Cortex of kidney (tissue), 1 donor: ENCODE measurements around the gene ICAM2.
"Not testable (repeated sequence)": the region's sequence is repeated elsewhere in the genome, so short reads cannot be mapped to it uniquely, and the experiment has no call there.

Experiments used
- DNase-seq: peaks from one replicate; lab custom pipeline; 2025; lab: John Stamatoyannopoulos, UW

Gene ICAM2

DNA sequence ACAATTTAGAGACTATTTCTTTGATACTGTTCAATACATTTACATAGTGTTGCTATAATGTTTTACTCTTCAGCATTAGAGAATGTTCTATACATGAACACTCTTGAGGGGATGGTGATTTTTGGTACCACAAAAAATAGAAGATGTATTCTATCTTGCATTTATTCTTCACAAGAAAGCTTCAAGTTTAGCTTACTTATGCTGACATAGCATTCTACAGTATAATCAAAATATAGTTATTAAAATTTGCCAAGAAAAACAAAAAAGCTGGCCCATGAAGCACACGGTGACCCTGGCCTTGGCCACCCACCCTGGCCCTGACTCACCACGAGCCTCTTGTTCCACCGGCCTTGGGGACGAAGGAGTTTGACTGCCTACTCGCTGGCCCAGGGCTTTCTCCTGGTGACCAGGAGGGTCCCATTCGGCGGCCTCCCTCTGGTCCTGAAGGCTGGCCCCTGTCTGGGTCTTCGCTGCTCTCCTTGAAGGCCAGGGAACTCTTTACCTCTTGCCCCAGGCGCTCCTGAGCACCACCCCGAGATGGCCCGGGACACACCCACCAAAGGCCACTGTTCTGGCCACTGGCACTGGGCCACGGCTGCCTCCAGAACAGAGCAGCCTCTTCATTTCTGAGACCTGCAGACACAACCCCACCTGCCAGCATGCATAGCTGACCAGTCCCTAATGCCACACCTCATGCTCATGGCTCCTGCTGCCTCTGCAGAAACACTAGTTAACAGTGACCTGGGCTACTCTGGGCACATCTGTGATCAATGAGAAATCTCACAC, 22.5 kb upstream of the ICAM2 start:
- no peak for DNase-seq

DNA sequence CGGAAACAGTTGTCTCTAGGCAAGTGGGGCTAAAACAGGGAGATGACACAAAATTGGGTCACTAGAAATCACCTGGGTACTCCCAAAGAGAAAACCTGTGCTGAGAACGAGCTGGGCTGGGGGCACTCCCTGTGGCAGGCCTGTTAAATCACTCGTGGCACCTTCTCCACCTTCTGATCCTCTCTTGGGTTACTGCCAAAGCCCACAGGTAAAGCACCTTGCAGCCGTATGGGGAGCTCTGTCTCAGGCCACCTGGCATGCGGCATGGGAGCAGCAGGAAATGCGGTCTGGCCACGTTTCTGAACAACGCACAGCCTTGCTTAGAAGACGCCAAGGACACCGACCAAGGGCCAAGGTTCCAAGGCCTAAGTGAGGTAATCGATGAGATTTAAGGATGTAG, 21.5 kb upstream of the ICAM2 start:
- DNase-seq, result no peak

- no peak for DNase-seq
Observed at GRCh38 chr17:64040206-64040605, 19.8 kb upstream of the ICAM2 start.

- DNase-seq, result no peak
Observed at GRCh38 chr17:64039106-64039400, 18.6 kb upstream of the ICAM2 start.

DNA sequence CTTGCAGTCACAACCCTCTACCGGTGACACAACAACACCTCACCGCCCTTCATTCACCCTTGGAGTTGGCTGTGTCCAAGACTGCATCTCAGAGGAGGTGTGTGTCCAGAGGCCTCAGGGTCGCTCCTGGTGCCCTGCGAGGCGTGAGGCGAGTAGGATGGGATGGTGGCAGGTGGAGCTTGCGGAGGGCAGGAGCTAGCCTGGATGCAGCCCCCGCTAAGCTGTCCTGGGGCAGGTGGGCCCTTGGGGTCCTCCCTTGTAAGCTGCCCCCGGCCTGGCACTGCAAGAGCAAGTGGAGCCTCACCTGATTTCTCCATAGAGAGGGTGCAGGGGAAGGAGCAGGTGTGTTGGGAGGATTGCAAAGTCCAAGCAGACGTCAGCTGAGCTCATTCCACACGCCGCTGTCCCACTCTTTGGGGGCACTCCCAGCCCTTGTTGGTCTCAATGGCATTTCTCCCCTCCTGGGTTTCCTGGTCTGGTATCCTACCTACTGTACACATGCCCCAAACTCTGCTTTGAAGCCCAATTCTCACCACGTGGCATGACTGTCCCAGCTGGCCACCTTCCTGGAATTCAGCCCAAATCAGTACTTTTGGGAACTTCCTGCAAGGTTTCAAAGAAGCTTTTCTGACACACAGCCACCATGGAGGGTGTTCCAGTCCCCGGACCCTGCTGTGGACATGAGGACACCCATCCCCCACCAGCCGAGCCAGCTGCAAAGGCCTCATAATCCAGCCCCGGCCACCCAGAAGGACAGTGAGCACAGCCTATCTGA, 18.1 kb upstream of the ICAM2 start:
- no peak for DNase-seq

GRCh38 chr17:64037802-64038201, 17.4 kb upstream of the ICAM2 start:
- no peak for DNase-seq

DNA sequence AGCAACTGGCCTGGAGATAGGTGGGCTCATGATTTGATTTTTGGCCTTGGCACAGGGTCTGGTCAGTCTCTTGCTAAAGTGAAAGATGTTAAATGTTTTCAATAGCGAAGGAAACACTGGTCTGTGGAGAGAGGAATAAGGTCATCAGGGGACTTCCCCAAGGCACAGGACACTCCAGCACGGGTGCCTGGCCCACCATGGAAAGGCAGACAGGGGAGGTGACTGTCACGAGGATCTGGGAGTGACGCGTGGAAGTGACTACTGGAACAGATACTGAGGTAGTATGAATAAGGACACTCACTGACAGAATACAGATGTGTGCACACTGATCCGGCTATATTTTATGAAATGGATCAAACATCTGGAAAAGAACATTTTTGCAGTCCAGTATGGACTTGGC, 16.7 kb upstream of the ICAM2 start:
- DNase-seq, result no peak

GRCh38 chr17:64036198-64036922, 15.9 kb upstream of the ICAM2 start:
- DNase-seq, result no peak

GRCh38 chr17:64032081-64032480, 11.6 kb upstream of the ICAM2 start:
- DNase-seq, result no peak

DNA sequence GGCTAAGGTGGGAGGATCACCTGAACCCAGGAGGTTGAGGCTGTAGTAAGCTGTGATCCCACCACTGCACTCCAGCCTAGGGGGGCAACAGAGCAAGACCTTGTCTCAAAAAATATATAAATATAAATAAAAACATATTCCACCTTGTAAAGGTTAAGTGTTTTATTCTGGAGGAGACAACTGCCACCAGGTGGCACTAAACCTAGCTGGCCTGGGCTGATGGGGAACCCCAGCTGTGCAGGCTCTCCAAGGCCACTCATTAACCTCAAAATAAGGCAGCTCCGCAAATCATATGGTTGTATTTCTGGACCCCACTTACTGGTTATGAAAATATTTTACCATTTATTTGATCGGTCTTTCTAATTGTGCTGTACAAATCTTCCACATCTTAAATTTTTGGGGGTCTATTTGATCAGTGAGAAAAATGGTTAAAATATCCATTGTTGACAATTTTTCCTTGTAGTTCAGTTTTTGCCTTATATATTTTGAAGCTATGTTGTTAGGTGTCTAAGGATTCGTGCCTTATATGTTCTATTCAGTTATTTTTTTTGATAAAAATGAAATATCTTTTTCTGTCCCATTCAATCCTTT, 8.5 kb upstream of the ICAM2 start:
- DNase-seq, result no peak

DNA sequence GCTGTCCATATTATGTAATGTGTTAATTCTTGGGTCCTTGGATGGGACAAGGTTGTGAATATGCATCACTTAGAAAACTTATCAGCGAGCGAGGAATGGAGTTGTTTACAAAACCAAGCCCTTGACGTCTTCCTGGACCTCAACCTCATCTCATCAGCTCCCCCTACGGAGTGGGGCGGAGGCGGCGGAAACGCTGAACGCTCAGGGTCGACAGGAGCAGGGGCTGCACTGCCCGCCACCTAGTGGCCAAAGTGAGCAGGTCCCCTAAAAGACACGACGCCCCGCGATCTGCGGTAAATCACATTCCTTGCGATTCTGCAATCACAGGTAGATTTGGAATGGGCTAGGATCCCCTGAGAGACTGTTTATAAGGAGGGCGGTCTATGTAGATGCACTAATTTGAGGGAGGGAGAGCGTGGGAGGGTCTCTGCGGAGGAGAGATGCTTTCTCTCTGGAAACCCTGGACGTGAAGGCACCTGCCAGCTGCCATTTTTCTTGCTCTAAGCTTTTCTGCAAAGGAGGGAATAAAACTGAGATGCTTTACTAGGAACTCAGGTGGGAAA, 5.4 kb upstream of the ICAM2 start:
- DNase-seq, result no peak

GRCh38 chr17:64024781-64025731, 4.6 kb upstream of the ICAM2 start:
- DNase-seq, result no peak

DNA sequence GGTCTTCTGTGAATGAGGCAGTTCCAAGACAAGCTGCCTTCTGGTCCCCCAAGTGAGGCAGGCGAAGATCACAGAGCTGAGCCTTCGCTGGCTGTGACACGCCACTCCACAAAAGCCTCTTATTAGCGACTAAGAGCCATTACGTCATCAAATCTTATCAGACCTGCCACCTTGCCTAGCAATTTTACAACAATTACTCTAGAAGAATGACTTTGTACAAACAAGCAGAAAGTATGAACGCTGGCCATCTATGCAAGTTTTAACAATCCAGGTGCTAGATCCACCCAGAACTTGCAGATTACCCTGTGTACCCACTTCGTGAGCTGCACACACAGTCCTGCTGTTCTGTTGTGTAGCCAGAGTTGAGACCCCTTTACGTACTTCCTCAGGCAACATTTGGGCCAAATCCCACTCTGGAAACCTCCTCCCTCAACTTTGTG, 3.8 kb upstream of the ICAM2 start:
- DNase-seq, result no peak

- no peak for DNase-seq
Observed at GRCh38 chr17:64022611-64023063, 2.2 kb upstream of the ICAM2 start.

DNA sequence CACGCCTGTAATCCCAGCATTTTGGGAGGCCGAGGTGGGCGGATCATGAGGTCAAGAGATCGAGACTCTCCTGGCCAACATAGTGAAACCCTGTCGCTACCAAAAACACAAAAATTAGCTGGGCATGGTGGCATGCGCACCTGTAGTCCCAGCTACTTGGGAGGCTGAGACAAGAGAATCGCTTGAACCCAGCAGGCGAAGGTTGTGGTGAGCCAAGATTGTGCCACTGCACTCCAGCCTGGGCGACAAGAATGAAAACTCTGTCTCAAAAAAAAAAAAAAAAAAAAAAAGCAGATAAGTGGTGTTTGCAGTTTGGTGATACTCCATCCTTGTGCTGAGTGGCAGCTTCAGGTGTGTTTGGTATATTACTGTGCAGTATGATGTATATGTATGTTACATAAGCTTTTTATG, 877 bp downstream of the ICAM2 start:
- not testable (repeated sequence) for DNase-seq

DNA sequence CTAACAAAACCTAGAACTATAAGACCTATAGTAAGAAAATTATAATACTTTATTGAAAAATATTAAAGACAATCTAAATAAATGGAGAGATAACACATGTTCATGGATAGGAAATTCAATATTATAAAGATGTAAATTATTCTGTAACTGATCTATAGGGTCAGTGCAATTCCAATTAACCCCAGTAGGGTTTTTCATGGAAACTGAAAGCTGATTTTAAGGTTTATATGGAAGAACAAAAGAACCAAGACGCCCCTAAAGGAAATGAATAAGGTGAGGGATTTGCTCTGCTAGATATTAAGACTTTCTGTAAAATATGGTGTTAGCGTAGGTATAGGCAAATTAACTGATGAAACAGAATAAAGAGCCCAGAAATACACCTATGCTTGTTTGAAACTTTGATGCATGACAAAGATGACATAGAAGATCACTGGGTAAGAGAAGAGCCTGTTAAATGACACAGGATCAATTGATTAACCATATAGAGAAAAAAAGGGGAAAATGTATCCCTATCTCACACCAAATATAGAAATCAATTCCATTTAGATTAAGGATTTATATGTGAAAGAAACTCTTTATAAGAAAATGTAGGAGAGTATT, 3.0 kb downstream of the ICAM2 start:
- no peak for DNase-seq

DNA sequence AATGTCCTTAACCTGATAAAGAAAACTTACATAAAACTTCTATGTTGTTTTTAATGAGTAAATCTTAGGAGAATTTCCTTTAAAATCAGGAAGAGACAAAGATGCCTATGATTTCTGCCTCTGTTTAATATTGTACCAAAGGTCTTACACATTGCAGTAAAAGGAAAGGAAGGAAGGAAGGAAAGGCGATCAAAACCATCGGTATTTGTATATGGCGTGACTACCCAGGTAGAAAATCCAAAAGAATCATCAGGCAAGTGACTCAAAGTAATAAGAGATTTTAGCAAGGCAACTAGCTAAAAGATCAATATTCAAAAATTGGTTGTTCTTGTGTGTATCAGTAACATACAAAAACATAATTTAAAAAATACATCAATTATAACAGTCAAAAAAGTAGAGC, 3.5 kb downstream of the ICAM2 start:
- DNase-seq, result no peak

GRCh38 chr17:64016231-64016784, 4.1 kb downstream of the ICAM2 start:
- DNase-seq, result no peak

GRCh38 chr17:64015447-64015846, 5.0 kb downstream of the ICAM2 start:
- DNase-seq, result no peak
